ENCODE measurements around the gene LRRC7.

The LRRC7 gene

DNA sequence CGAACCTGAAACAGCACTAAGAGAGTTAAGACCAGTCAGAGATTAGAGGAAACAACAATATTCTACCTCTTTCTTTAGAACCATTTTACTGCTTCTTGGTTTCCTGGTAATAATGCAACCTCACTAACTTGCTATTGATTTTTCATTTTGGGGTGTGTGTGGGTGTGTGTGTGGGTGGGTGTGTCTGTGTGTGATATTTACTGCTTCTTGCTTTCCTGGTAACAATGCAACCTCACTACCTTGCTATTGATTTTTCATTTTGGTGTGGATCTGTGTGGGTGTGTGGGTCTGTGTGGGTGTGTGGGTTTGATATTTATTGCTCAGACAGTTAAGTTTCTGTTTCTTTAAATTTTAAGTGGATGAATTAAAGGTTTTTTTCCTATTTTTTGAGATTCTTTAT lies 208.8 kb downstream of the LRRC7 start:
- DNase-seq (ENCODE audit: low spot score) = no peak

- DNase-seq (ENCODE audit: low spot score) = no peak
These were observed 209.7 kb downstream of the LRRC7 start for GRCh38 chr1:69777423-69777822.

GRCh38 chr1:69777971-69778370 lies 210.2 kb downstream of the LRRC7 start:
- no peak for DNase-seq (ENCODE audit: low spot score)

DNA sequence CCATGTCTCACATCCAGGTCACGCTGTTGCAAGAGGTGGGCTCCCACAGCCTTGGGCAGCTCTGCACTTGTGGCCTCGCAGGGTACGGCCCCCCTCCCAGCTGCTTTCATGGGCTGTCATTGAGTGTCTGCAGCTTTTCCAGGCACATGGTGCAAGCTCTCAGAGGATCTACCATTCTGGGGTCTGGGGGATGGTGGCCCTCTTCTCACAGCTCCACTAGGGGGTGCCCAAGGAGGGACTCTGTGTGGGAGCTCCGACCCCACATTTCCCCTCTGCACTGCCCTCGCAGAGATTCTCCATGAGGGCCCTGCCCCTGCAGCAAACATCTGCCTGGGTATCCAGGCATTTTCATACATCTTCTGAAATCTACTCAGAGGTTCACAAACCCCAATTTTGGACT lies 219.4 kb downstream of the LRRC7 start:
- DNase-seq (ENCODE audit: low spot score) = no peak

DNA sequence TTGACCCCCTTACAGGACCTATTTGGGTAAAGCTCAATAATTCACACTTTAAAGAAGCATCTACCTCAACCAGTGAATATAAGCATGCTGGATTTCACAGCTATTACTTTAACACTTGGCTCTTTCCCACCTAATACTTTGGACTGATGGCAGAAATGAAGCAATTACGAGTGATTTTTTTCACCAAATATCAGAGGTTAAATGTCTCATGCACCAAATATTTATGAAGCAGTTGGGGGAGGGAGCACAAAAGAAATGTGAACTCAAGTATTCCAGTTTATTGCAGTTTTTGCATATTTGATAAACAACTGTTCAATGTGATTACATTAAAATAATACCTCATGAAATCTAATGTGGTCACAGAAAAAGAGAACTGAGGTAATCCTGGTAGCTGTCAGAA lies 223.6 kb downstream of the LRRC7 start:
- DNase-seq (ENCODE audit: low spot score) = no peak

DNA sequence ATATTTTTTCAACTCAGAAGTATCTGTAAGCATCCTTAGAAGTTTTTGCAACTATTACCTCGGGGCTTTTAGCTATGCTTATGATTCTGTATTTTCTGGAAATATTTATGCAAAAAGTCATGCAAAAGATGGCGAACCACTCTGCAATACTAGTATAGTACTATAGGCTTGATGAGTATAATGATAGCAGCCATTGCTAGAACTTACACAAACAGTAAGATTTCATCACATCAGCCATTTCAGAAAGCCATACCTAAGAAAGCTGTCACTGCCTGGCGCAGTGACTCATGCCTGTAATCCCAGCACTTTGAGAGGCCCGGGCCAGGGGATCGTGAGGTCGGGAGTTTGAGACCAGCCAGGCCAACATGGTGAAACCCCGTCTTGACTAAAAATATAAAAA lies 227.1 kb downstream of the LRRC7 start:
- no peak for DNase-seq (ENCODE audit: low spot score)

GRCh38 chr1:69814926-69815325 lies 247.2 kb downstream of the LRRC7 start:
- DNase-seq (ENCODE audit: low spot score) = no peak

DNA sequence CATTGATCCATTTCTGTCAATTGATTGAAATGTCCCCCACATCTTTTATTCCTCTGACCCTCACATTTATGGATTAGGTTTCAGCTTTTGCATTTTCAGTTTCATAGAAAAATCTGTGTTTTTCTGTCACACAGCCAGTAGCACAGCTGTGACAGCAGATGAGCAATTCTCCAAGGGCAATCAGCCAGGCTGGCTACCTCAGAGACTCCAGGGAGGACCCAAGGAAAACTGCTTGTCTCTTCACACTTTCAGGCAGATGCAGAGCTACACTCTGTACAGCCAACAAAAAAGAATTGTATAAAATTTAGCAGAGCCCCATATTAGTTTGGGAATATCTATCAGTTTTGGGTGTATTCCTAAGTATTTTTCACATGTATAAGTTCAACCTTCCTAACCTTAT lies 257.2 kb downstream of the LRRC7 start:
- DNase-seq (ENCODE audit: low spot score) = no peak

DNA sequence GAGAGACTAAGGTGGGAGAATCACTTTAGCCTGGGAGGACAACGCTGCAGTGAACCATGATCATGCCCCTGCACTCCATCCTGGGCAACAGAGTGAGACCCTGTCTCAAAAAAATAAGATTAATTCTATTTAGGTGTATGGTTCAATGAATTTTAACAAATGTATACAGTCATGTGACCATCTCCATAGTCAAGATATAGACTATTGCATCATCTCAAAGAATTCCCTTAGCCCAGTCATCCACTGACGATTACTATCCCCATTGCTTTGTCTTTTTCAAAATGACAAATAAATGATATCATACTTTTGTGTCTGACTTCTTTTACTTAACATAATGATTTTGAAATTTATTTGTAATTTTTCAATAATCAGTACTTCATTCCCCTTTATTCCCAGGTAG lies 260.0 kb downstream of the LRRC7 start:
- no peak for DNase-seq (ENCODE audit: low spot score)

- DNase-seq (ENCODE audit: low spot score) = no peak
These were observed 265.8 kb downstream of the LRRC7 start for GRCh38 chr1:69833536-69833935.

GRCh38 chr1:69834336-69834735 lies 266.6 kb downstream of the LRRC7 start:
- no peak for DNase-seq (ENCODE audit: low spot score)

GRCh38 chr1:69835955-69836354 lies 268.2 kb downstream of the LRRC7 start:
- no peak for DNase-seq (ENCODE audit: low spot score)

- no peak for DNase-seq (ENCODE audit: low spot score)
These were observed 269.4 kb downstream of the LRRC7 start for GRCh38 chr1:69836971-69837636.

GRCh38 chr1:69842326-69842725 lies 274.6 kb downstream of the LRRC7 start:
- DNase-seq (ENCODE audit: low spot score) = no peak

DNA sequence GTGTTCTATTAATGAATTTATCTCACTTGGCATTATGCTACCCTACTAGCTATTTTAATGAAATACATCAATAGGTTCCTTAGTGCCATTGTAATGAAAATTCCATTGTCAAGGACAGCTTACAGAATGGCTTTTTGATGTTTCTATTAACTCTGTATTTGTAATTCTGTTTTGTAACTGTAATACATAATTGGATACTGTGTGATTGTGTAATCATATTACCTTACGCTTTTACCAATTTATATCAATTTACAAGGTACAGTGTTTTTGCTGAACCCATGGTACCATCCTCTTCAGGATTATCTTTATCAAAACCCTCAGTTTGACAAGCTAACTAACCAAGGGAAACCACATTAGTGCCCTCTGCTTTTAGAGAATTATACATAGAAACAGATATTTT lies 277.9 kb downstream of the LRRC7 start:
- DNase-seq (ENCODE audit: low spot score) = no peak

DNA sequence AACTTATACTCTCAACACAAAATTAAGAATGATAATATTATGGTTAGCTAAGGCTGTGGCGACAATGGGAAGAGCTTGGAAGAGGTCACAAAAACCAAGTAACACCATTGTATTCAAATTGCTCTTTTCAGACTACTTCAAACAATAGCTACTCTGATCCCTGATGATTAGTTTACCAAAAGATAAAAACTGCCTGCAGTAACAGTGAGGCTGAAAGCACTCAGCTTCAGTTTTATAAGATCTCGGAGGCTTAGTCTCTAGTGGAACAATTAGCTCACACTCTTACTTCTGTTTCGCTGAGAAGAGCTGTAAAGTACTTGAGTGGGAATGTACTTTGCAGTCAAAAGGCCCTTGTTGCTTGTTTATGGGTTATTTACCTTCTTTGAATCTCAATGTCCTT lies 278.5 kb downstream of the LRRC7 start:
- DNase-seq (ENCODE audit: low spot score) = no peak

DNA sequence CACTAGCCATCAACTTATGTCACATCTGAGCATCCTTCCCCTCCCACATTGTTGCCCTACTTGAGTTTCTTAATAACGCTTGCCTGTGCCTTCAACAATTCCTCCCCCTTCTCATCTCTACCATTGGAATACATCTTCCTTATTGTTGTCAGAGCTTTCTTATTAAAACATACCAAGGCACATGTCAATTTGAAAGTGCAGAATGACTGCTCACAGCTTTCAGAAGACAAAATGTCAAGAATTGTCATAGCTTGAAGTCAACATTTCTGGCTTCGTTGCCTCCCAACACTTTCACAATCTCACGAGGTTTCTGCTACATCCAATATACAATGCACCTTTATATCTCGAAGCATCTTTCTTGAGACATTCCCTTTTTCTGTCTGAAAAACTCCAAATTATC lies 279.9 kb downstream of the LRRC7 start:
- DNase-seq (ENCODE audit: low spot score) = no peak

GRCh38 chr1:69852151-69852550 lies 284.4 kb downstream of the LRRC7 start:
- DNase-seq (ENCODE audit: low spot score) = no peak

DNA sequence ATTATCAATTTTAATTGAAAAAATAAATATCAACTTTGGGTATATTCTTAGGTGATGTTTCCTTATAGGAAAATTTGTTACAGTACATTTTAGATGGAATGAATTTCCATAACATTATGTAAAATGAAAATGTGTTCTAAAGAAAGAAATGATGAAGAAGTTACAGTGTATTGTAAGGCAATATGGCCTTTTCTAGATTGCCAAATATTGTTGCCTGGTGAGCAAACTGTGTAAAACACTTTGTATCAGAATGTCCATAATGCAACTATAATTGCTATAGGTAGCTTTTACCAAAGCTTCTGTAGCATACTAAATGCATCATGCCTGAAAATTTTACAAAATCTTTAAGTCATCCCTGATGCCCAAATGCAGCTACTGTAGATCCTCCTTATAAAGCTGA lies 285.0 kb downstream of the LRRC7 start:
- no peak for DNase-seq (ENCODE audit: low spot score)

DNA sequence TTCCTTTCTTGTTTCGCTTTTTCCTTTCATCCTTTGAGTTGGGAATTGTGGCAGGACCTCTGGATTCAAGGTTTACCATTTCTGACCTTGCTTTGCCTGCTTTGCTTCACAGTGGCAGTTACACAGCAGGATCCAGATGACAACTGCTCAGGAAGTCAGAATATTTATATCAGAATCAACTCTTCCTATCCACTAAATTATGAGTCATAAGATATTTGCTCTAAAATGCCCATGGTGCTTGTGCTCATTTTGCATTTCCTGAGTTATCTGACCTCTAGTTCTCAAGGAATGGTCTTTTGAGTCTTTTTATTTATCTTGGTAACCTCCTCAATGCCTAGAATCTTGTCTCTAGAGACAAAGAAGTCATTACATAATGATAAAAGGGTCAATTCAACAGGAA lies 290.8 kb downstream of the LRRC7 start:
- peak; percentile 51 for DNase-seq (ENCODE audit: low spot score)

GRCh38 chr1:69861641-69862040 lies 293.9 kb downstream of the LRRC7 start:
- DNase-seq (ENCODE audit: low spot score) = no peak

- no peak for DNase-seq (ENCODE audit: low spot score)
These were observed 295.2 kb downstream of the LRRC7 start for GRCh38 chr1:69862906-69863305.

DNA sequence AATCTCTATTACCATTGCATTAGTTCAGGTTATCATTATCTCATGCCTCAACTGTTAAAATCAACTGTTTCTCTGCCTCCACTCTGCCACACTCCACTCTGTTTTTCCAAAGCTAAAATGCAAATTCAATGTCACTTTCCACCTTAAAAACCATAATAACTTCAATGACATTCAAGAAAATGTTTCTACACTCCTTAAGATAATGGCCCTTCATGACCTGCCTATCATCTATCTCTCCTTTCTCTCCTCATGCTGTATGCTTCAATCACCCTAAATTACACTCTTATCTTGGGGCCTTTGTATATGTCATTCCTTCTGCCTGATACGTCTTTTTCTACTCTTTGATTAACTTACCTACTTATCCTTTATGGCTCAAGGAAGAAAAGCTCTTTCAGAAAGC lies 296.0 kb downstream of the LRRC7 start:
- no peak for DNase-seq (ENCODE audit: low spot score)

GRCh38 chr1:69871412-69871811 lies 303.7 kb downstream of the LRRC7 start:
- DNase-seq (ENCODE audit: low spot score) = no peak

GRCh38 chr1:69878338-69878737 lies 310.6 kb downstream of the LRRC7 start:
- DNase-seq (ENCODE audit: low spot score) = no peak

Data from kidney capillary endothelial cell (primary cell).